ENCODE results near the gene KIAA0825.

Gene KIAA0825

GRCh38 chr5:94433397-94434163 is 184.8 kb downstream of the KIAA0825 start:
- DNase-seq (ENCODE audit: low read depth, low spot score): no peak

- DNase-seq (ENCODE audit: low read depth, low spot score): no peak
Measured at GRCh38 chr5:94432499-94432898, 185.9 kb downstream of the KIAA0825 start.

- DNase-seq (ENCODE audit: low read depth, low spot score): no peak
Measured at GRCh38 chr5:94431696-94432095, 186.7 kb downstream of the KIAA0825 start.

GRCh38 chr5:94429566-94429965 is 188.8 kb downstream of the KIAA0825 start:
- DNase-seq (ENCODE audit: low read depth, low spot score): no peak

- no peak for DNase-seq (ENCODE audit: low read depth, low spot score)
Measured at GRCh38 chr5:94425396-94425795, 193.0 kb downstream of the KIAA0825 start.

GRCh38 chr5:94423411-94423810 is 195.0 kb downstream of the KIAA0825 start:
- no peak for DNase-seq (ENCODE audit: low read depth, low spot score)

GRCh38 chr5:94422812-94423211 is 195.6 kb downstream of the KIAA0825 start:
- no peak for DNase-seq (ENCODE audit: low read depth, low spot score)

- DNase-seq (ENCODE audit: low read depth, low spot score): no peak
Measured at GRCh38 chr5:94420885-94421284, 197.5 kb downstream of the KIAA0825 start.

GRCh38 chr5:94415798-94416197 is 202.6 kb downstream of the KIAA0825 start:
- DNase-seq (ENCODE audit: low read depth, low spot score): no peak

- DNase-seq (ENCODE audit: low read depth, low spot score): no peak
Measured at GRCh38 chr5:94409440-94409839, 209.0 kb downstream of the KIAA0825 start.

- DNase-seq (ENCODE audit: low read depth, low spot score): no peak
Measured at GRCh38 chr5:94407023-94407422, 211.4 kb downstream of the KIAA0825 start.

- DNase-seq (ENCODE audit: low read depth, low spot score): no peak
Measured at GRCh38 chr5:94403483-94403882, 214.9 kb downstream of the KIAA0825 start.

GRCh38 chr5:94402096-94402495 is 216.3 kb downstream of the KIAA0825 start:
- no peak for DNase-seq (ENCODE audit: low read depth, low spot score)

GRCh38 chr5:94397508-94397907 is 220.9 kb downstream of the KIAA0825 start:
- DNase-seq (ENCODE audit: low read depth, low spot score): no peak

- no peak for DNase-seq (ENCODE audit: low read depth, low spot score)
Measured at GRCh38 chr5:94396687-94397086, 221.7 kb downstream of the KIAA0825 start.

- no peak for DNase-seq (ENCODE audit: low read depth, low spot score)
Measured at GRCh38 chr5:94395468-94395867, 222.9 kb downstream of the KIAA0825 start.

GRCh38 chr5:94391996-94392395 is 226.4 kb downstream of the KIAA0825 start:
- DNase-seq (ENCODE audit: low read depth, low spot score): no peak

- DNase-seq (ENCODE audit: low read depth, low spot score): no peak
Measured at GRCh38 chr5:94389515-94389899, 228.9 kb downstream of the KIAA0825 start.

GRCh38 chr5:94388773-94389514 is 229.5 kb downstream of the KIAA0825 start:
- no peak for DNase-seq (ENCODE audit: low read depth, low spot score)

- DNase-seq (ENCODE audit: low read depth, low spot score): no peak
Measured at GRCh38 chr5:94385767-94386166, 232.6 kb downstream of the KIAA0825 start.

GRCh38 chr5:94378062-94378461 is 240.3 kb downstream of the KIAA0825 start:
- DNase-seq (ENCODE audit: low read depth, low spot score): no peak

GRCh38 chr5:94376672-94377345 is 241.6 kb downstream of the KIAA0825 start:
- peak; percentile 3 for DNase-seq (ENCODE audit: low read depth, low spot score)

- no peak for DNase-seq (ENCODE audit: low read depth, low spot score)
Measured at GRCh38 chr5:94375801-94376200, 242.6 kb downstream of the KIAA0825 start.

Data from smooth muscle cell of the brain vasculature (primary cell).